Fibroblast of lung (primary cell): Measurements from ENCODE around the gene PRKACB. TPM values are rescaled to one million over a fixed set of nuclear protein-coding genes. Genes with fewer than 3 reads are reported as not detected.

Experiments used
- DNase-seq, 2 donors: peaks; one replicate each; pipeline versions ENCODE4 v3.0.0 to v3.0.0-alpha.2; 2010; ENCODE audit warnings: low read depth in 2 of 2
- H2AFZ ChIP-seq: 2 replicates; pipeline ENCODE4 v1.5.1; 2012; ENCODE audit warnings: low read length, control low read depth, inconsistent platforms
- H3K27ac ChIP-seq: 2 replicates; pipeline ENCODE4 v1.5.1; 2011; ENCODE audit warnings: low read length, control low read depth; ENCODE audit not compliant: insufficient read depth
- H3K27me3 ChIP-seq: 2 replicates; pipeline ENCODE4 v1.5.1; 2011; ENCODE audit warnings: mild to moderate bottlenecking, low read length; ENCODE audit not compliant: control insufficient read depth, insufficient read depth
- H3K36me3 ChIP-seq: 2 replicates; pipeline ENCODE4 v1.5.1; 2011; ENCODE audit warnings: low read length; ENCODE audit not compliant: control insufficient read depth, insufficient read depth
- H3K4me1 ChIP-seq: 2 replicates; pipeline ENCODE4 v1.5.1; 2011; ENCODE audit warnings: low read length; ENCODE audit not compliant: control insufficient read depth, insufficient read depth; ENCODE audit errors: extremely low read depth
- H3K4me2 ChIP-seq: 2 replicates; pipeline ENCODE4 v1.5.1; 2011; ENCODE audit warnings: low read length, control low read depth; ENCODE audit not compliant: insufficient read depth; ENCODE audit errors: extremely low read depth
- H3K4me3 ChIP-seq, 4 experiments: fragments of 200-600 bp in 1 of 4; sonication (generic) in 1 of 4; replicated peaks in 1 of 4; 2 replicates each; pipeline ENCODE4 v1.5.1; 2011 to 2016; ENCODE audit warnings: low read length in 4 of 4, low read depth in 3 of 4, mild to moderate bottlenecking in 3 of 4, control low read depth in 2 of 4, inconsistent platforms in 1 of 4, mixed read lengths in 1 of 4; ENCODE audit not compliant: insufficient read depth in 1 of 4; ENCODE audit errors: control extremely low read depth in 1 of 4
- H3K79me2 ChIP-seq: 2 replicates; pipeline ENCODE4 v1.5.1; 2012; ENCODE audit warnings: mild to moderate bottlenecking, low read length, inconsistent platforms; ENCODE audit not compliant: control insufficient read depth, insufficient read depth
- H3K9ac ChIP-seq: 2 replicates; pipeline ENCODE4 v1.5.1; 2011; ENCODE audit warnings: mild to moderate bottlenecking, low read length, control low read depth; ENCODE audit not compliant: insufficient read depth
- H3K9me3 ChIP-seq: 2 replicates; pipeline ENCODE4 v1.5.1; 2012; ENCODE audit warnings: low read depth, low read length; ENCODE audit not compliant: control insufficient read depth, insufficient read depth
- H4K20me1 ChIP-seq: 2 replicates; pipeline ENCODE4 v1.5.1; 2011; ENCODE audit warnings: low read length; ENCODE audit not compliant: control insufficient read depth, insufficient read depth; ENCODE audit errors: extremely low read depth
- CTCF ChIP-seq, 2 donors: IDR thresholded peaks in 1 of 2; conservative IDR thresholded peaks in 1 of 2; 1 replicate in 1 of 2; 2 replicates in 1 of 2; pipeline ENCODE4 v1.5.1; 2011 to 2012; ENCODE audit warnings: low read length in 2 of 2, control low read depth in 1 of 2, inconsistent platforms in 1 of 2, low read depth in 1 of 2, mild to moderate bottlenecking in 1 of 2
- EZH2 ChIP-seq: IDR thresholded peaks from 2 replicates; pipeline ENCODE4 v1.5.1; 2012; ENCODE audit warnings: low read length, control low read depth, mild to moderate bottlenecking; ENCODE audit errors: missing control alignments
- polyA plus RNA-seq, 2 donors: library from polyadenylated mRNA; depleted of rRNA in 1 of 2; stranded (reverse) in 1 of 2; unstranded in 1 of 2; fragments of >200 nt; gene quantifications; 2 replicates each; pipeline ENCODE4 v1.2.1, GENCODE V29; 2011 to 2012; ENCODE audit warnings: missing spikeins in 1 of 2
- total RNA-seq: library from RNA; depleted of rRNA; stranded (reverse); fragments of >200 nt; gene quantifications from 2 replicates; pipeline ENCODE4 v1.2.1, GENCODE V29; 2014

PRKACB gene
- total and polyA plus RNA-seq, 2 donors (not counting 1 experiment from before 2014, with no cell fraction given) = 22.0 to 32.6 TPM

DNA sequence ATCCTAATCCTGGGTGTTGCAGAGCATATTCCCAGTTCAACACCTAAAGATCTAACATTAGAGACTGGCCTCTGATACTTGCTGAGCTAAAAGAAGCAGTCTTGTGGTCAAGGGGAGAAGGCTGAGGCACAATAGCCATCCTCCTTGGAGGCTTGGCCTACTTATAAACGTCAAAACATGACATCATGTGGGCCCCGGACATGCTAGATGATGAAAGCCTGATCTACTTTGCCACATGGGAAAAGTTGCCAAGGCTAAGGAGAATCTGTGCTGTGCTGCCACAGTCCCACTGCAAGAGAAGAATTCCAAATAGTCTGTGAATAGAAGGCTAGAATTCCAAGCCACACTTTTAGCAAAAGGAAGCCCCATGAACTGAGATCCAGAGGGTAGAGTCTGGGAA is 113.5 kb downstream of the PRKACB start:
- no peak overlapping the region for H3K9ac ChIP-seq
- H4K20me1 ChIP-seq = no peaks in the 10 kb centered on the region
- no peaks in the 10 kb centered on the region for H3K79me2 ChIP-seq
- DNase-seq = peak in 1 of 2 donors; percentile 44
- H3K36me3 ChIP-seq = no peaks in the 10 kb centered on the region
- H3K27me3 ChIP-seq = no peaks in the 10 kb centered on the region
- no peak overlapping the region for H2AFZ ChIP-seq
- H3K4me1 ChIP-seq = no peaks in the 10 kb centered on the region
- H3K9me3 ChIP-seq = no peaks in the 10 kb centered on the region
- H3K27ac ChIP-seq = no peak overlapping the region
- no peak overlapping the region for H3K4me2 ChIP-seq
- TF ChIP-seq EZH2 (no peak), CTCF (conservative IDR thresholded peaks at IDR 0.05 in 1 of 2, IDR thresholded peaks at IDR 0.05 in 1 of 2; ENCODE audit: low read depth in 1 of 2, low read length in 2 of 2) (no peak)
- no peak overlapping the region for H3K4me3 ChIP-seq

- Histone ChIP-seq H3K9ac (no peak overlapping the region), H3K36me3 (no peaks in the 10 kb centered on the region), H3K4me2 (no peak overlapping the region), H3K27me3 (no peaks in the 10 kb centered on the region), H4K20me1 (no peaks in the 10 kb centered on the region), H2AFZ (no peak overlapping the region), H3K27ac (no peak overlapping the region), H3K9me3 (no peaks in the 10 kb centered on the region), H3K79me2 (no peaks in the 10 kb centered on the region), H3K4me3 (no peak overlapping the region), H3K4me1 (no peaks in the 10 kb centered on the region)
- TF ChIP-seq EZH2 (no peak), CTCF (conservative IDR thresholded peaks at IDR 0.05 in 1 of 2, IDR thresholded peaks at IDR 0.05 in 1 of 2; ENCODE audit: low read depth in 1 of 2, low read length in 2 of 2) (no peak)
- DNase-seq = no peak
Observed at GRCh38 chr1:84259376-84259775, 115.3 kb downstream of the PRKACB start.

- no peaks in the 10 kb centered on the region for H3K9me3 ChIP-seq
Observed at GRCh38 chr1:84259989-84260388, 115.9 kb downstream of the PRKACB start.

More at GRCh38 chr1:84259989-84260388, 115.9 kb downstream of the PRKACB start:
- H3K36me3 ChIP-seq = no peaks in the 10 kb centered on the region
- H3K27me3 ChIP-seq = no peaks in the 10 kb centered on the region
- H2AFZ ChIP-seq = no peak overlapping the region
- no peak overlapping the region for H3K4me3 ChIP-seq
- DNase-seq = no peak
- H4K20me1 ChIP-seq = no peaks in the 10 kb centered on the region
- H3K27ac ChIP-seq = no peak overlapping the region
- TF ChIP-seq EZH2 (no peak), CTCF (conservative IDR thresholded peaks at IDR 0.05 in 1 of 2, IDR thresholded peaks at IDR 0.05 in 1 of 2; ENCODE audit: low read depth in 1 of 2, low read length in 2 of 2) (no peak)
- H3K4me2 ChIP-seq = no peak overlapping the region
- H3K79me2 ChIP-seq = no peaks in the 10 kb centered on the region
- H3K4me1 ChIP-seq = no peaks in the 10 kb centered on the region
- H3K9ac ChIP-seq = no peak overlapping the region
